ENCODE data around the gene SMPDL3B. TPM values are rescaled to one million over a fixed set of nuclear protein-coding genes. Genes with fewer than 3 reads are reported as not detected.

The SMPDL3B gene
- total and polyA plus RNA-seq, 8 donors: 0.89 to 73.6 (median 8.0) TPM; not detected in 1

DNA sequence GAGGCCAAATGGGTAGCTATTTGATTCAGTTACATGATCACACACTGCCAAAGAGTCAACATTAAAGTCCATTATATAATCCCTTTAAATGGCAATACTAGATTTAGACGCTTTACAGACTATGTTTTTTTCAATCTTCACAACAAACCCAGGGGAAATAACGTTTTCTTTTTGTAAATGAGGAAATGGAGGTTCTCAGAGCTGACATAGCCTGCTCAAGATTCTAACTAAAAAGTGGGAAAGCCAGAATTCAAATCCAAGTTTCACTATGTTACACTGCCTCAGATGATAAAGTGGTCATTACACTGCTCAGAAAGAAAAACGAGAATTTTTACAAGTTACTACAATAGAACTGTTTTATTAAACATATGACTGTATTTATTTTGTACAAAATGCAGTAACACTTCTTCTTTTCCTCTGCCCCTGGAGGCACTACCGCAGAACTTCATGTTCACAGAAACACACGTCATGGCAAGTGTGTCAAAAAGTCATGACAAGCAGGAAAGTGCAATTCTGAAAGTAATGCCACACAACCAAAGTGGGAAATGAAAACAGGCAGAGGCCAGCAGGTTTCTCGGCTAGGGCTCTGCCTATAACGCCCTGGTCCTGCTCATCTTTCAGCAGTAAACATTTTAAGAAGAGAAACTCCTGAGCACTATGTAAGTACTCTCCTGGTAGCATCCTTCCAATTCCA is 43.5 kb upstream of the SMPDL3B start:
- Histone ChIP-seq H3K4me1 (peaks cover 0 to 17% (median 0%) of the 10 kb centered on the region in 4 donors), H3K27ac (peak overlapping the region in 4 of 5 donors; percentile 35 to 89 (median 58)), H3K4me3 (no peak overlapping the region), H3K27me3 (no peaks in the 10 kb centered on the region), H3K9me3 (no peaks in the 10 kb centered on the region), H3K36me3 (peaks cover 58 to 96% (median 90%) of the 10 kb centered on the region in 4 donors)
- DNase-seq: peak in 1 of 2 donors; percentile 59
- no peak for TF ChIP-seq POLR2A (IDR thresholded peaks at IDR 0.05)
- no peak for TF ChIP-seq EP300 (IDR thresholded peaks at IDR 0.05)
- TF ChIP-seq POLR2AphosphoS5 (IDR thresholded peaks at IDR 0.05): peak in 2 of 3 donors; percentile 35 to 55
- intact Hi-C loops (cut with DNase I; ENCODE audit: low total_unique reads): no loop called here
- WGBS, 5 donors: 68 to 82% (median 76%) methylated on average over 7 of the region's 7 CpGs

GRCh38 chr1:27894521-27894920 is 40.3 kb upstream of the SMPDL3B start:
- WGBS, 5 donors: 73 to 83% (median 77%) methylated on average over 3 of the region's 3 CpGs
- H3K36me3 ChIP-seq: peaks cover 65 to 98% (median 93%) of the 10 kb centered on the region in 4 donors
- peaks cover 0 to 4% (median 0%) of the 10 kb centered on the region in 4 donors for H3K4me1 ChIP-seq

DNA sequence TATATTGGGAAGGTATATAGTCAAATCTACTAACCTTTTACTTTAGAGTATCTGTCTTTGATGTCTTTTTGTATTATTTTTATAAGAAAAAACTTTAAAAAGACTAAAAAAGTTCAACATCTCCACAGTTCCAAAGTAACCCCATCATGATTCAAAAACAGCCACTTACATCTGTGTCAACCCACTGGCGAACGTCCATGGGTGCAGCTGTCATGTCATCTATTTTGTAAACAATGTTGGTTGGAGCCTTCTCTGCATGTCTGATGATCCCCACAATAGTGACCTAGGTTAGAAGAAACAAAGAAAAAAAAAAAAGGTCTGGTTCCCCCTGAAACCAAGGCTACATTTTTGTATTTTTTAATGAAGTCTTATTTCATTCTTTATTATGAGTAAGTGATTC is 28.0 kb upstream of the SMPDL3B start:
- Histone ChIP-seq H3K4me1 (no peaks in the 10 kb centered on the region), H3K27ac (no peak overlapping the region), H3K4me3 (no peak overlapping the region), H3K27me3 (no peaks in the 10 kb centered on the region), H3K36me3 (peaks cover 29 to 100% (median 98%) of the 10 kb centered on the region in 4 donors), H3K9me3 (no peaks in the 10 kb centered on the region)
- DNase-seq: no peak
- no peak for TF ChIP-seq CTCF (IDR thresholded peaks at IDR 0.05)
- no peak for TF ChIP-seq EP300 (IDR thresholded peaks at IDR 0.05)
- TF ChIP-seq POLR2AphosphoS5 (IDR thresholded peaks at IDR 0.05): no peak
- TF ChIP-seq POLR2A (IDR thresholded peaks at IDR 0.05): no peak
- intact Hi-C loops (cut with DNase I; ENCODE audit: low total_unique reads): no loop called here
- 71 to 90% (median 82%) methylated on average over 2 of the region's 2 CpGs for WGBS, 5 donors

More at GRCh38 chr1:27894521-27894920, 40.3 kb upstream of the SMPDL3B start:
- no peak overlapping the region for H3K27ac ChIP-seq
- no peaks in the 10 kb centered on the region for H3K9me3 ChIP-seq
- H3K27me3 ChIP-seq: no peaks in the 10 kb centered on the region
- no peak for TF ChIP-seq CTCF (IDR thresholded peaks at IDR 0.05)
- TF ChIP-seq POLR2AphosphoS5 (IDR thresholded peaks at IDR 0.05): no peak
- no peak for TF ChIP-seq POLR2A (IDR thresholded peaks at IDR 0.05)
- TF ChIP-seq EP300 (IDR thresholded peaks at IDR 0.05): no peak
- intact Hi-C loops (cut with DNase I; ENCODE audit: low total_unique reads): no loop called here
- H3K4me3 ChIP-seq: no peak overlapping the region
- DNase-seq: no peak

- H3K36me3 ChIP-seq: peaks cover 10 to 55% (median 52%) of the 10 kb centered on the region in 4 donors
- DNase-seq: no peak
- no peaks in the 10 kb centered on the region for H3K27me3 ChIP-seq
- intact Hi-C loops (cut with DNase I; ENCODE audit: low total_unique reads): no loop called here
- TF ChIP-seq POLR2A (IDR thresholded peaks at IDR 0.05) (no peak), EP300 (IDR thresholded peaks at IDR 0.05) (no peak), CTCF (IDR thresholded peaks at IDR 0.05) (no peak), POLR2AphosphoS5 (IDR thresholded peaks at IDR 0.05) (no peak)
- no peak overlapping the region for H3K4me3 ChIP-seq
- WGBS, 5 donors: 92 to 100% (median 93%) methylated on average over 1 of the region's 1 CpG
- no peak overlapping the region for H3K27ac ChIP-seq
- peaks cover 6 to 24% (median 11%) of the 10 kb centered on the region in 4 donors for H3K4me1 ChIP-seq
- H3K9me3 ChIP-seq: peaks cover 0 to 8% (median 3%) of the 10 kb centered on the region in 4 donors
Observed at GRCh38 chr1:27912429-27912828, 22.4 kb upstream of the SMPDL3B start.

Data from stomach (tissue), 9 donors.